ENCODE results near the gene ATG7.

DNA sequence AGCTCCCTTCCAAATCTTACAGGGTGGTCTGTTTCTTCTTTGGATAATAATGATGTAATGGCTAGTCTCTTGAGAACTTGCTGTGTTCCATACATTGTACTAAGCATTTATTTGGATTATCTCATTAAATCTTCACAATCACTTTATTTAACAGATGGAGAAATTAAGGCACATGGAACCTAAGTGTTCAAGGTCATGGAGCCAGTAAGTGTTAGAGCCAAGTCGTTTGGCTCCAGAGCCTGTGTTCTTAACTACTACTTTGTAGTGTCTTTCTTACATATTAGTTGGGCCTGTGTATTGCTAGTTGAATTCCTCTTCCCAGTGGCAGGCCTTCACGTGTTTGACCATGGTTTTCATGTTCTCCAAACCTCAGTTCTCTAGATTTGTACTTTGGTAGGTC is 177.8 kb downstream of the ATG7 start:
- TF ChIP-seq CTCF (IDR thresholded peaks at IDR 0.05; ENCODE audit: insufficient read depth, low read length, poor library complexity, severe bottlenecking) (no peak), EZH2phosphoT487 (conservative IDR thresholded peaks at IDR 0.05; ENCODE audit: low read length) (no peak)

All from SU-DHL-6 (cell line).